Measurements from ENCODE around the gene RPL13A.

RPL13A gene

GRCh38 chr19:49497047-49497788, 9.8 kb downstream of the RPL13A start:
- Histone ChIP-seq H3K4me1 (ENCODE audit: insufficient read depth, low read length, severe bottlenecking) (peaks cover 50% of the 10 kb centered on the region), H3K4me3 (ENCODE audit: low read depth, low read length, poor library complexity, severe bottlenecking) (peak overlapping the region; percentile 99), H3K27me3 (ENCODE audit: insufficient read depth, low read length) (no peaks in the 10 kb centered on the region), H3K79me2 (ENCODE audit: insufficient read depth, low read length) (peaks cover 6% of the 10 kb centered on the region; the same call in 1 of the 2 replicates), H2AFZ (ENCODE audit: low read length) (no peak overlapping the region), H3K9ac (ENCODE audit: low read length) (peak overlapping the region; percentile 100), H3K36me3 (ENCODE audit: insufficient read depth, low read length) (peaks cover 55% of the 10 kb centered on the region), H4K20me1 (ENCODE audit: insufficient read depth, low read length) (no peaks in the 10 kb centered on the region), H3K4me2 (ENCODE audit: low read length) (peak overlapping the region; percentile 79), H3K9me3 (ENCODE audit: low read length) (no peaks in the 10 kb centered on the region), H3K27ac (ENCODE audit: low read depth, low read length, poor library complexity, severe bottlenecking) (peak overlapping the region; percentile 88), H3F3A (ENCODE audit: insufficient read depth, low read length) (peaks cover 11% of the 10 kb centered on the region), H3K9me2 (ENCODE audit: low read depth, low read length) (no peaks in the 10 kb centered on the region)
- TF ChIP-seq CTCF (IDR thresholded peaks at IDR 0.05; ENCODE audit: low read length) (no peak), EZH2 (IDR thresholded peaks at IDR 0.05; ENCODE audit: borderline replicate concordance, low read length) (no peak)

- Histone ChIP-seq H3K4me2 (ENCODE audit: low read length) (peak overlapping the region; percentile 79), H3K9ac (ENCODE audit: low read length) (peak overlapping the region; percentile 100), H3K36me3 (ENCODE audit: insufficient read depth, low read length) (peaks cover 49% of the 10 kb centered on the region), H3K4me1 (ENCODE audit: insufficient read depth, low read length, severe bottlenecking) (peaks cover 50% of the 10 kb centered on the region), H3K9me3 (ENCODE audit: low read length) (no peaks in the 10 kb centered on the region), H3F3A (ENCODE audit: insufficient read depth, low read length) (peaks cover 8% of the 10 kb centered on the region), H3K27me3 (ENCODE audit: insufficient read depth, low read length) (no peaks in the 10 kb centered on the region), H3K4me3 (ENCODE audit: low read depth, low read length, poor library complexity, severe bottlenecking) (peak overlapping the region; percentile 99), H3K27ac (ENCODE audit: low read depth, low read length, poor library complexity, severe bottlenecking) (no peak overlapping the region), H4K20me1 (ENCODE audit: insufficient read depth, low read length) (no peaks in the 10 kb centered on the region), H3K9me2 (ENCODE audit: low read depth, low read length) (no peaks in the 10 kb centered on the region), H3K79me2 (ENCODE audit: insufficient read depth, low read length) (peaks cover 6% of the 10 kb centered on the region; the same call in 1 of the 2 replicates), H2AFZ (ENCODE audit: low read length) (no peak overlapping the region)
- TF ChIP-seq EZH2 (IDR thresholded peaks at IDR 0.05; ENCODE audit: borderline replicate concordance, low read length) (no peak), CTCF (IDR thresholded peaks at IDR 0.05; ENCODE audit: low read length) (no peak)
Observed at GRCh38 chr19:49497789-49498103, 10.3 kb downstream of the RPL13A start.

GRCh38 chr19:49498475-49498874, 11.1 kb downstream of the RPL13A start:
- peak overlapping the region; percentile 79 for H3K4me2 ChIP-seq (ENCODE audit: low read length)
- peak overlapping the region; percentile 99 for H3K4me3 ChIP-seq (ENCODE audit: low read depth, low read length, poor library complexity, severe bottlenecking)
- H3K9ac ChIP-seq (ENCODE audit: low read length), result peak overlapping the region; percentile 100; the same call in 1 of the 2 replicates
- H3F3A ChIP-seq (ENCODE audit: insufficient read depth, low read length), result 0 out of 2 replicates have a peak, but pooled peaks cover 3% of the 10 kb centered on the region
- H2AFZ ChIP-seq (ENCODE audit: low read length), result no peak overlapping the region
- no peaks in the 10 kb centered on the region for H4K20me1 ChIP-seq (ENCODE audit: insufficient read depth, low read length)
- no peak for TF ChIP-seq EZH2 (IDR thresholded peaks at IDR 0.05; ENCODE audit: borderline replicate concordance, low read length)
- no peak for TF ChIP-seq CTCF (IDR thresholded peaks at IDR 0.05; ENCODE audit: low read length)
- H3K36me3 ChIP-seq (ENCODE audit: insufficient read depth, low read length), result peaks cover 42% of the 10 kb centered on the region
- H3K27ac ChIP-seq (ENCODE audit: low read depth, low read length, poor library complexity, severe bottlenecking), result no peak overlapping the region
- no peaks in the 10 kb centered on the region for H3K27me3 ChIP-seq (ENCODE audit: insufficient read depth, low read length)
- H3K9me3 ChIP-seq (ENCODE audit: low read length), result no peaks in the 10 kb centered on the region
- H3K79me2 ChIP-seq (ENCODE audit: insufficient read depth, low read length), result peaks cover 6% of the 10 kb centered on the region; the same call in 1 of the 2 replicates
- no peaks in the 10 kb centered on the region for H3K9me2 ChIP-seq (ENCODE audit: low read depth, low read length)
- peaks cover 50% of the 10 kb centered on the region for H3K4me1 ChIP-seq (ENCODE audit: insufficient read depth, low read length, severe bottlenecking)
